NT2/D1 (cell line): ENCODE results near the gene TCP11L2.

Source experiments
- DNase-seq: peaks from one replicate; pipeline ENCODE4 v3.0.0-alpha.2; 2011; ENCODE audit warnings: low read depth, low spot score
- H3K27me3 ChIP-seq: 2 replicates; pipeline ENCODE4 v1.6.0; 2011; ENCODE audit warnings: mild to moderate bottlenecking; ENCODE audit not compliant: insufficient read length, insufficient read depth
- H3K36me3 ChIP-seq: 2 replicates; pipeline ENCODE4 v1.6.1; 2011; ENCODE audit warnings: mild to moderate bottlenecking, low read length, mixed read lengths; ENCODE audit not compliant: insufficient read depth, insufficient read length
- H3K4me1 ChIP-seq: 2 replicates; pipeline ENCODE4 v1.5.1; 2011; ENCODE audit not compliant: insufficient read depth, insufficient read length
- H3K4me3 ChIP-seq: 2 replicates; pipeline ENCODE4 v1.5.1; 2011; ENCODE audit warnings: low read depth; ENCODE audit not compliant: insufficient read length
- H3K9ac ChIP-seq: 2 replicates; pipeline ENCODE4 v1.6.0; 2011; ENCODE audit warnings: low read depth; ENCODE audit not compliant: insufficient read length
- H3K9me3 ChIP-seq: 2 replicates; pipeline ENCODE4 v1.5.1; 2011; ENCODE audit warnings: mild to moderate bottlenecking, low read length; ENCODE audit not compliant: insufficient read depth
- SUZ12 ChIP-seq: IDR thresholded peaks from 2 replicates; pipeline ENCODE4 v1.6.1; 2011; ENCODE audit not compliant: insufficient read length, insufficient read depth; ENCODE audit errors: extremely low read depth
- YY1 ChIP-seq: IDR thresholded peaks from 2 replicates; pipeline ENCODE4 v1.6.1; 2011; ENCODE audit not compliant: insufficient read length, insufficient read depth
- ZNF274 ChIP-seq: IDR thresholded peaks from 2 replicates; pipeline ENCODE4 v1.6.1; 2011; ENCODE audit warnings: mild to moderate bottlenecking, low read depth, low read length

Gene TCP11L2

GRCh38 chr12:106265116-106265515 lies 37.4 kb upstream of the TCP11L2 start:
- no peaks in the 10 kb centered on the region for H3K4me1 ChIP-seq
- no peak overlapping the region for H3K4me3 ChIP-seq
- TF ChIP-seq SUZ12, result no peak
- TF ChIP-seq ZNF274, result no peak
- TF ChIP-seq YY1, result no peak
- no peaks in the 10 kb centered on the region for H3K9me3 ChIP-seq
- no peaks in the 10 kb centered on the region for H3K36me3 ChIP-seq
- H3K9ac ChIP-seq, result no peak overlapping the region
- no peaks in the 10 kb centered on the region for H3K27me3 ChIP-seq
- no peak for DNase-seq

GRCh38 chr12:106267535-106267934 lies 35.0 kb upstream of the TCP11L2 start:
- no peaks in the 10 kb centered on the region for H3K27me3 ChIP-seq
- no peaks in the 10 kb centered on the region for H3K4me1 ChIP-seq
- H3K4me3 ChIP-seq, result no peak overlapping the region
- H3K36me3 ChIP-seq, result no peaks in the 10 kb centered on the region
- DNase-seq, result no peak
- TF ChIP-seq ZNF274 (no peak), YY1 (no peak), SUZ12 (no peak)
- no peak overlapping the region for H3K9ac ChIP-seq
- H3K9me3 ChIP-seq, result no peaks in the 10 kb centered on the region

- no peaks in the 10 kb centered on the region for H3K36me3 ChIP-seq
- H3K9ac ChIP-seq, result no peak overlapping the region
- DNase-seq, result no peak
- no peaks in the 10 kb centered on the region for H3K27me3 ChIP-seq
- H3K4me1 ChIP-seq, result peaks cover 1% of the 10 kb centered on the region
- H3K9me3 ChIP-seq, result no peaks in the 10 kb centered on the region
- H3K4me3 ChIP-seq, result no peak overlapping the region
- TF ChIP-seq YY1, result no peak
- no peak for TF ChIP-seq ZNF274
- TF ChIP-seq SUZ12, result no peak
Observed at GRCh38 chr12:106269150-106269771, 33.3 kb upstream of the TCP11L2 start.

GRCh38 chr12:106271575-106272505 lies 30.7 kb upstream of the TCP11L2 start:
- H3K9me3 ChIP-seq, result no peaks in the 10 kb centered on the region
- no peak for TF ChIP-seq ZNF274
- no peak for TF ChIP-seq YY1
- no peak for TF ChIP-seq SUZ12
- no peak overlapping the region for H3K9ac ChIP-seq
- no peak for DNase-seq
- peaks cover 2% of the 10 kb centered on the region for H3K4me1 ChIP-seq
- no peak overlapping the region for H3K4me3 ChIP-seq
- H3K36me3 ChIP-seq, result no peaks in the 10 kb centered on the region
- no peaks in the 10 kb centered on the region for H3K27me3 ChIP-seq

- no peak for TF ChIP-seq SUZ12
- TF ChIP-seq ZNF274, result no peak
- TF ChIP-seq YY1, result no peak
- DNase-seq, result no peak
- no peaks in the 10 kb centered on the region for H3K9me3 ChIP-seq
- H3K36me3 ChIP-seq, result no peaks in the 10 kb centered on the region
- no peak overlapping the region for H3K9ac ChIP-seq
- H3K4me1 ChIP-seq, result peaks cover 2% of the 10 kb centered on the region
- H3K4me3 ChIP-seq, result no peak overlapping the region
- no peaks in the 10 kb centered on the region for H3K27me3 ChIP-seq
Observed at GRCh38 chr12:106273491-106273890, 29.0 kb upstream of the TCP11L2 start.

GRCh38 chr12:106274012-106274411 lies 28.5 kb upstream of the TCP11L2 start:
- TF ChIP-seq ZNF274 (no peak), SUZ12 (no peak), YY1 (no peak)
- Histone ChIP-seq H3K9me3 (no peaks in the 10 kb centered on the region), H3K27me3 (no peaks in the 10 kb centered on the region), H3K36me3 (no peaks in the 10 kb centered on the region), H3K9ac (no peak overlapping the region), H3K4me1 (peaks cover 2% of the 10 kb centered on the region), H3K4me3 (no peak overlapping the region)
- DNase-seq, result no peak

- Histone ChIP-seq H3K4me3 (no peak overlapping the region), H3K4me1 (peaks cover 2% of the 10 kb centered on the region), H3K9me3 (no peaks in the 10 kb centered on the region), H3K9ac (no peak overlapping the region), H3K36me3 (no peaks in the 10 kb centered on the region), H3K27me3 (no peaks in the 10 kb centered on the region)
- DNase-seq, result no peak
- no peak for TF ChIP-seq SUZ12
- TF ChIP-seq ZNF274, result no peak
- no peak for TF ChIP-seq YY1
Observed at GRCh38 chr12:106274575-106275121, 27.9 kb upstream of the TCP11L2 start.
